ENCODE data around the gene MGARP.
A peak's percentile ranks its signal among the peaks of the same experiment; 100 is the strongest.
"Not testable (repeated sequence)": the region's sequence is repeated elsewhere in the genome, so short reads cannot be mapped to it uniquely, and the experiment has no call there.

Gene MGARP

GRCh38 chr4:139279760-139280620, at the start of gene MGARP:
Gene MGARP (minus strand): TSS chr4:139280225. CDS start chr4:139280158, 67 bp downstream.
- DNase-seq (ENCODE audit: low spot score): no peak

- DNase-seq (ENCODE audit: low spot score): no peak
These were observed 49.7 kb upstream of the MGARP start for GRCh38 chr4:139329665-139330200.

- no peak for DNase-seq (ENCODE audit: low spot score)
These were observed 44.6 kb upstream of the MGARP start for GRCh38 chr4:139324620-139325019.

- not testable (repeated sequence) for DNase-seq (ENCODE audit: low spot score)
These were observed 42.5 kb upstream of the MGARP start for GRCh38 chr4:139322541-139322940.

GRCh38 chr4:139322070-139322469, 42.0 kb upstream of the MGARP start:
- DNase-seq (ENCODE audit: low spot score): not testable (repeated sequence)

GRCh38 chr4:139319571-139319970, 39.5 kb upstream of the MGARP start:
- DNase-seq (ENCODE audit: low spot score): no peak

- no peak for DNase-seq (ENCODE audit: low spot score)
These were observed 37.6 kb upstream of the MGARP start for GRCh38 chr4:139317635-139318034.

- DNase-seq (ENCODE audit: low spot score): no peak
These were observed 36.7 kb upstream of the MGARP start for GRCh38 chr4:139316733-139317132.

GRCh38 chr4:139315221-139315675, 35.2 kb upstream of the MGARP start:
- DNase-seq (ENCODE audit: low spot score): no peak

GRCh38 chr4:139314047-139314800, 34.2 kb upstream of the MGARP start:
- DNase-seq (ENCODE audit: low spot score): no peak

GRCh38 chr4:139313414-139313813, 33.4 kb upstream of the MGARP start:
- not testable (repeated sequence) for DNase-seq (ENCODE audit: low spot score)

GRCh38 chr4:139312552-139313332, 32.7 kb upstream of the MGARP start:
- no peak for DNase-seq (ENCODE audit: low spot score)

GRCh38 chr4:139311909-139312308, 31.9 kb upstream of the MGARP start:
- DNase-seq (ENCODE audit: low spot score): no peak

GRCh38 chr4:139304920-139305319, 24.9 kb upstream of the MGARP start:
- no peak for DNase-seq (ENCODE audit: low spot score)

- peak; percentile 79 for DNase-seq (ENCODE audit: low spot score)
These were observed 22.0 kb upstream of the MGARP start, which contains the start of gene NDUFC1 for GRCh38 chr4:139301821-139302611. Gene NDUFC1 (minus strand): TSS chr4:139302477. CDS start chr4:139295798, 6,679 bp downstream.

- DNase-seq (ENCODE audit: low spot score): peak; percentile 98
These were observed 21.2 kb upstream of the MGARP start, which contains the start of gene NAA15 for GRCh38 chr4:139301113-139301820. Gene NAA15 (plus strand): TSS chr4:139301505. CDS start chr4:139301778, 273 bp downstream.

- DNase-seq (ENCODE audit: low spot score): no peak
These were observed 20.5 kb upstream of the MGARP start for GRCh38 chr4:139300431-139301112.

- DNase-seq (ENCODE audit: low spot score): no peak
These were observed 19.5 kb upstream of the MGARP start for GRCh38 chr4:139299536-139299935.

GRCh38 chr4:139297001-139297410, 17.0 kb upstream of the MGARP start:
- no peak for DNase-seq (ENCODE audit: low spot score)

GRCh38 chr4:139295942-139296299, 15.9 kb upstream of the MGARP start:
- no peak for DNase-seq (ENCODE audit: low spot score)

All from D341Med (cell line).